Measurements from ENCODE around the gene PRPF40B.

- TF ChIP-seq CTCF (conservative IDR thresholded peaks at IDR 0.05) (no peak), EZH2 (IDR thresholded peaks at IDR 0.05; ENCODE audit: low read depth) (no peak)
Observed at GRCh38 chr12:49643961-49644619, 20.7 kb downstream of the PRPF40B start.
